H1 (cell line): ENCODE measurements around the gene GALNT13. TPM values are rescaled to one million over a fixed set of nuclear protein-coding genes. Genes with fewer than 3 reads are reported as not detected.

Experiments
- CTCF ChIA-PET: fragments of 300-600 bp; sonication (Branson Sonifier 250); formaldehyde crosslinking; loops from one replicate; lab custom pipeline; 2021; ENCODE audit not compliant: partially characterized antibody; lab: Charles Lee
- POLR2A ChIA-PET: fragments of 300-600 bp; sonication (Branson Sonifier 250); formaldehyde crosslinking; loops from one replicate; lab custom pipeline; 2021; ENCODE audit warnings: inconsistent platforms; ENCODE audit not compliant: partially characterized antibody; lab: Charles Lee
- DNase-seq, 2 experiments: peaks; one replicate each; pipeline versions ENCODE4 v3.0.0 to v3.0.0-alpha.2; 2010 to 2022; ENCODE audit warnings: low spot score in 2 of 2, low read depth in 1 of 2, mixed read lengths in 1 of 2
- FAIRE-seq: peaks from 2 replicates; lab custom pipeline; 2011; peaks lifted over from hg19 to GRCh38; lab: Jason Lieb, UNC
- H2AFZ ChIP-seq: 2 replicates; pipeline ENCODE4 v1.8.1; 2012; ENCODE audit warnings: low read length, inconsistent platforms
- H2AK5ac ChIP-seq: 2 replicates; pipeline ENCODE4 v1.6.1; 2013; ENCODE audit warnings: low read depth, low read length
- H2BK120ac ChIP-seq: replicated peaks from 2 replicates; pipeline ENCODE3; 2013; ENCODE audit warnings: low read depth, low read length, inconsistent platforms
- H2BK12ac ChIP-seq: 2 replicates; pipeline ENCODE4 v1.6.1; 2013; ENCODE audit warnings: low read depth, low read length
- H2BK15ac ChIP-seq: 2 replicates; pipeline ENCODE4 v1.6.1; 2013; ENCODE audit warnings: low read length
- H2BK20ac ChIP-seq: 2 replicates; pipeline ENCODE4 v1.6.1; 2013; ENCODE audit warnings: low read length
- H2BK5ac ChIP-seq: 2 replicates; pipeline ENCODE4 v1.6.1; 2013; ENCODE audit warnings: low read depth, low read length
- H3K14ac ChIP-seq: 2 replicates; pipeline ENCODE4 v1.6.1; 2013; ENCODE audit warnings: inconsistent platforms; ENCODE audit not compliant: insufficient read length
- H3K18ac ChIP-seq: 2 replicates; pipeline ENCODE4 v1.6.1; 2013; ENCODE audit warnings: low read length; ENCODE audit errors: extremely low read depth
- H3K23ac ChIP-seq: 2 replicates; pipeline ENCODE4 v1.6.1; 2013; ENCODE audit warnings: inconsistent platforms; ENCODE audit not compliant: insufficient read length
- H3K23me2 ChIP-seq: 2 replicates; pipeline ENCODE4 v1.6.1; 2013; ENCODE audit warnings: low read depth, low read length
- H3K27ac ChIP-seq: 2 replicates; pipeline ENCODE4 v1.6.1; 2011; ENCODE audit warnings: low read depth, low read length, inconsistent platforms
- H3K27me3 ChIP-seq, 4 experiments: replicated peaks in 1 of 4; 1 replicate in 1 of 4; 2 replicates in 3 of 4; pipeline versions ENCODE4 v1.6.1 to v1.8.1; 2011 to 2013; ENCODE audit warnings: low read length in 3 of 4, mild to moderate bottlenecking in 3 of 4, inconsistent platforms in 2 of 4, mixed read lengths in 2 of 4, moderate library complexity in 1 of 4; ENCODE audit not compliant: control insufficient read depth in 3 of 4, insufficient read depth in 3 of 4; ENCODE audit errors: extremely low read depth in 1 of 4
- H3K36me3 ChIP-seq, 4 experiments: 2 replicates each; pipeline versions ENCODE4 v1.6.1 to v1.8.1; 2011 to 2013; ENCODE audit warnings: mild to moderate bottlenecking in 4 of 4, low read length in 3 of 4, moderate library complexity in 2 of 4, control low read depth in 1 of 4, inconsistent platforms in 1 of 4; ENCODE audit not compliant: insufficient read depth in 4 of 4, control insufficient read depth in 2 of 4
- H3K4ac ChIP-seq: replicated peaks from 2 replicates; pipeline ENCODE3; 2013; ENCODE audit warnings: low read length, low read depth, mixed read lengths, inconsistent platforms; ENCODE audit not compliant: insufficient read length
- H3K4me1 ChIP-seq, 4 experiments: replicated peaks in 1 of 4; 1 replicate in 1 of 4; 2 replicates in 3 of 4; pipeline versions ENCODE4 v1.6.1 to v1.8.1; 2011 to 2013; ENCODE audit warnings: low read length in 3 of 4, inconsistent platforms in 2 of 4, mixed read lengths in 1 of 4; ENCODE audit not compliant: insufficient read depth in 4 of 4, control insufficient read depth in 3 of 4
- H3K4me2 ChIP-seq, 2 experiments: 2 replicates each; pipeline versions ENCODE4 v1.6.1 to v1.8.1; 2011 to 2013; ENCODE audit warnings: low read depth in 2 of 2, low read length in 2 of 2, control low read depth in 1 of 2, inconsistent platforms in 1 of 2, mild to moderate bottlenecking in 1 of 2; ENCODE audit not compliant: insufficient read depth in 1 of 2
- H3K4me3 ChIP-seq, 4 experiments: fragments of 200-600, 300-600 bp in 1 of 4; sonication (generic), shearing (Covaris generic), sonication (Bioruptor Twin) in 1 of 4; 2 replicates each; pipeline versions ENCODE4 v1.5.1 to v1.8.1; 2011 to 2016; ENCODE audit warnings: low read length in 4 of 4, low read depth in 3 of 4, control low read depth in 2 of 4, inconsistent platforms in 2 of 4, mild to moderate bottlenecking in 2 of 4, mixed read lengths in 1 of 4, moderate library complexity in 1 of 4; ENCODE audit not compliant: insufficient read depth in 2 of 4; ENCODE audit errors: extremely low read depth in 1 of 4
- H3K56ac ChIP-seq: replicated peaks from 2 replicates; pipeline ENCODE3; 2013; ENCODE audit warnings: low read depth, mild to moderate bottlenecking, mixed read lengths, low read length, inconsistent platforms; ENCODE audit not compliant: insufficient read length
- H3K79me1 ChIP-seq: 2 replicates; pipeline ENCODE4 v1.6.1; 2013; ENCODE audit warnings: low read depth, low read length, control low read depth
- H3K79me2 ChIP-seq, 2 experiments: 2 replicates each; pipeline versions ENCODE4 v1.6.1 to v1.8.1; 2012 to 2013; ENCODE audit warnings: low read length in 2 of 2, mild to moderate bottlenecking in 2 of 2, inconsistent platforms in 1 of 2; ENCODE audit not compliant: insufficient read depth in 2 of 2, control insufficient read depth in 1 of 2
- H3K9ac ChIP-seq, 4 experiments: replicated peaks in 1 of 4; 1 replicate in 1 of 4; 2 replicates in 3 of 4; pipeline versions ENCODE4 v1.6.1 to v1.8.1; 2011 to 2013; ENCODE audit warnings: low read depth in 3 of 4, low read length in 3 of 4, control low read depth in 2 of 4, mild to moderate bottlenecking in 2 of 4, moderate library complexity in 2 of 4, inconsistent platforms in 1 of 4; ENCODE audit errors: extremely low read depth in 1 of 4
- H3K9me3 ChIP-seq, 2 experiments: 2 replicates each; pipeline versions ENCODE4 v1.6.1 to v1.8.1; 2012 to 2013; ENCODE audit warnings: mild to moderate bottlenecking in 2 of 2, moderate library complexity in 2 of 2, control low read depth in 1 of 2, inconsistent platforms in 1 of 2, low read depth in 1 of 2, low read length in 1 of 2, mixed read lengths in 1 of 2; ENCODE audit not compliant: insufficient read depth in 2 of 2
- H4K20me1 ChIP-seq, 2 experiments: replicated peaks in 1 of 2; 2 replicates each; pipeline versions ENCODE3 to v1.8.1; 2011 to 2013; ENCODE audit warnings: inconsistent platforms in 2 of 2, low read length in 2 of 2, mild to moderate bottlenecking in 1 of 2; ENCODE audit not compliant: insufficient read depth in 2 of 2, control insufficient read depth in 1 of 2
- H4K5ac ChIP-seq: 2 replicates; pipeline ENCODE4 v1.6.1; 2013; ENCODE audit warnings: low read length, low read depth, mixed read lengths, inconsistent platforms; ENCODE audit not compliant: insufficient read length
- H4K8ac ChIP-seq: 2 replicates; pipeline ENCODE4 v1.8.0; 2013; ENCODE audit warnings: mild to moderate bottlenecking, moderate library complexity, low read length, inconsistent platforms; ENCODE audit not compliant: insufficient read depth; ENCODE audit errors: extremely low read depth
- H4K91ac ChIP-seq: replicated peaks from 2 replicates; pipeline ENCODE3; 2013; ENCODE audit warnings: low read length, mixed read lengths, inconsistent platforms; ENCODE audit not compliant: insufficient read length
- CHD2 ChIP-seq: IDR thresholded peaks from 2 replicates; pipeline ENCODE4 v1.6.1; 2012; ENCODE audit warnings: low read length, improper control_type of control experiment
- E2F6 ChIP-seq: IDR thresholded peaks from 2 replicates; pipeline ENCODE4 v1.6.1; 2012; ENCODE audit warnings: inconsistent platforms
- EGR1 ChIP-seq: IDR thresholded peaks from 2 replicates; pipeline ENCODE4 v1.6.1; 2011; ENCODE audit warnings: low read depth, low read length, borderline replicate concordance
- EP300 ChIP-seq, 2 experiments: IDR thresholded peaks; 1 replicate in 1 of 2; 2 replicates in 1 of 2; pipeline ENCODE4 v1.6.1; 2011 to 2012; ENCODE audit warnings: low read depth in 2 of 2, low read length in 2 of 2, mild to moderate bottlenecking in 2 of 2, borderline replicate concordance in 1 of 2, inconsistent platforms in 1 of 2, moderate library complexity in 1 of 2
- HDAC6 ChIP-seq: IDR thresholded peaks from one replicate; pipeline ENCODE4 v1.7.1; 2012; ENCODE audit warnings: low read depth, mild to moderate bottlenecking, inconsistent platforms, low read length, moderate library complexity
- KDM4A ChIP-seq: IDR thresholded peaks from one replicate; pipeline ENCODE4 v1.7.1; 2012; ENCODE audit warnings: low read depth, mild to moderate bottlenecking, moderate library complexity, low read length, inconsistent platforms; ENCODE audit not compliant: severe bottlenecking
- NRF1 ChIP-seq: IDR thresholded peaks from 2 replicates; pipeline ENCODE4 v1.6.1; 2011; ENCODE audit warnings: mild to moderate bottlenecking, low read depth, low read length, improper control_type of control experiment
- POLR2A ChIP-seq, 2 experiments: IDR thresholded peaks; 1 replicate in 1 of 2; 2 replicates in 1 of 2; pipeline ENCODE4 v1.6.1; 2011; ENCODE audit warnings: low read depth in 2 of 2, low read length in 2 of 2, mild to moderate bottlenecking in 2 of 2; ENCODE audit errors: control extremely low read depth in 1 of 2
- YY1 ChIP-seq: IDR thresholded peaks from 2 replicates; pipeline ENCODE4 v1.6.1; 2011; ENCODE audit warnings: low read depth, mild to moderate bottlenecking, low read length
- WGBS, 2 experiments: shearing (Covaris generic) in 1 of 2; methylation state at CpG; one replicate each; pipeline versions ENCODE4 v1.1.6 to v1.1.7; 2013 to 2015; ENCODE audit warnings: low lambda C conversion rate in 2 of 2, mixed read lengths in 2 of 2, inconsistent platforms in 1 of 2, low coverage in 1 of 2, missing lambda C conversion rate in 1 of 2; ENCODE audit not compliant: insufficient replicate concordance in 2 of 2, insufficient coverage in 1 of 2, insufficient read length in 1 of 2; ENCODE audit errors: extremely low coverage in 1 of 2, missing lambda C conversion rate in 1 of 2; 5-methylcytosine and 5-hydroxymethylcytosine counted together
- polyA plus RNA-seq, 7 experiments: library from polyadenylated mRNA; depleted of rRNA in 3 of 7; stranded (reverse) in 5 of 7; unstranded in 2 of 7; fragments of >200 nt in 5 of 7; fragments of 200-250 nt in 2 of 7; gene quantifications; 1 replicate in 5 of 7; 2 replicates in 1 of 7; 4 replicates in 1 of 7; pipeline versions ENCODE4 v1.2.1 to v1.2.3, GENCODE V29; 2011 to 2013; ENCODE audit warnings: missing spikeins in 2 of 7, mixed read lengths in 2 of 7
- total RNA-seq: library from RNA; stranded (reverse); fragmentation: NEBNext Ultra II Directional; extraction: Animal tissue kit (Norgen Biotek cat#: 25700); gene quantifications from 2 replicates; pipeline ENCODE4 v1.2.1, GENCODE V29; 2021
- TF ChIP-seq, protein P1 (sequence below): IDR thresholded peaks from 2 replicates; pipeline ENCODE4 v1.6.1; 2012; ENCODE audit warnings: inconsistent platforms
- TF ChIP-seq, protein P2 (sequence below): IDR thresholded peaks from 2 replicates; pipeline ENCODE4 v1.6.1; 2011; ENCODE audit warnings: low read depth, mild to moderate bottlenecking, low read length; ENCODE audit not compliant: insufficient read depth
- TF ChIP-seq, protein P3 (sequence below): IDR thresholded peaks from 2 replicates; pipeline ENCODE4 v1.6.1; 2012; ENCODE audit warnings: low read length, inconsistent platforms

The GALNT13 gene
- total and polyA plus RNA-seq, 2 of the 8 experiments (the other 6 are each of a cell fraction or from before 2014, with no cell fraction given) = 3.2 to 9.6 TPM

GRCh38 chr2:154187948-154188347, 316.2 kb downstream of the GALNT13 start:
- no peak overlapping the region for H2BK15ac ChIP-seq
- no peak overlapping the region for H3K56ac ChIP-seq
- H2BK20ac ChIP-seq = no peak overlapping the region
- 88% methylated on average over 2 of the region's 2 CpGs; no CpG with 5 or more reads in 1 of the 2 experiments for WGBS, 2 experiments
- DNase-seq (no peak), FAIRE-seq (no peak)
- H3K14ac ChIP-seq = no peak overlapping the region
- no peaks in the 10 kb centered on the region for H3K9me3 ChIP-seq
- no peak overlapping the region for H2BK5ac ChIP-seq
- no peaks in the 10 kb centered on the region for H3K36me3 ChIP-seq
- H2BK120ac ChIP-seq = no peak overlapping the region
- no peak overlapping the region for H3K4me3 ChIP-seq
- H3K18ac ChIP-seq = no peak overlapping the region
- no peak overlapping the region for H2BK12ac ChIP-seq
- H3K4ac ChIP-seq = no peak overlapping the region
- H4K8ac ChIP-seq = no peak overlapping the region
- H4K91ac ChIP-seq = no peak overlapping the region
- no peak overlapping the region for H4K5ac ChIP-seq
- no peaks in the 10 kb centered on the region for H3K79me2 ChIP-seq
- no peak overlapping the region for H3K27ac ChIP-seq
- no peaks in the 10 kb centered on the region for H3K23me2 ChIP-seq
- no peaks in the 10 kb centered on the region for H3K79me1 ChIP-seq
- no peak overlapping the region for H2AFZ ChIP-seq
- ChIA-PET POLR2A (no interaction called here), CTCF (no interaction called here)
- no peak overlapping the region for H3K23ac ChIP-seq
- no peak overlapping the region for H2AK5ac ChIP-seq
- no peaks in the 10 kb centered on the region for H4K20me1 ChIP-seq
- H3K27me3 ChIP-seq = no peaks in the 10 kb centered on the region
- H3K9ac ChIP-seq = no peak overlapping the region
- no peak overlapping the region for H3K4me2 ChIP-seq
- H3K4me1 ChIP-seq = peaks cover 0 to 2% (median 0%) of the 10 kb centered on the region in 4 experiments; a peak in 2 of 7 replicates
- TF ChIP-seq EP300 (IDR thresholded peaks at IDR 0.05; ENCODE audit: borderline replicate concordance in 1 of 2, low read depth in 2 of 2, low read length in 2 of 2) (no peak), EGR1 (no peak), E2F6 (no peak), YY1 (no peak), POLR2A (IDR thresholded peaks at IDR 0.05; ENCODE audit: control extremely low read depth in 1 of 2, low read depth in 2 of 2, low read length in 2 of 2) (no peak), HDAC6 (no peak), NRF1 (no peak), CHD2 (no peak), KDM4A (no peak)
- TF ChIP-seq, protein P1, sequence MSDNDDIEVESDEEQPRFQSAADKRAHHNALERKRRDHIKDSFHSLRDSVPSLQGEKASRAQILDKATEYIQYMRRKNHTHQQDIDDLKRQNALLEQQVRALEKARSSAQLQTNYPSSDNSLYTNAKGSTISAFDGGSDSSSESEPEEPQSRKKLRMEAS = no peak
- TF ChIP-seq, protein P2, sequence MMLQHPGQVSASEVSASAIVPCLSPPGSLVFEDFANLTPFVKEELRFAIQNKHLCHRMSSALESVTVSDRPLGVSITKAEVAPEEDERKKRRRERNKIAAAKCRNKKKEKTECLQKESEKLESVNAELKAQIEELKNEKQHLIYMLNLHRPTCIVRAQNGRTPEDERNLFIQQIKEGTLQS = no peak
- TF ChIP-seq, protein P3, sequence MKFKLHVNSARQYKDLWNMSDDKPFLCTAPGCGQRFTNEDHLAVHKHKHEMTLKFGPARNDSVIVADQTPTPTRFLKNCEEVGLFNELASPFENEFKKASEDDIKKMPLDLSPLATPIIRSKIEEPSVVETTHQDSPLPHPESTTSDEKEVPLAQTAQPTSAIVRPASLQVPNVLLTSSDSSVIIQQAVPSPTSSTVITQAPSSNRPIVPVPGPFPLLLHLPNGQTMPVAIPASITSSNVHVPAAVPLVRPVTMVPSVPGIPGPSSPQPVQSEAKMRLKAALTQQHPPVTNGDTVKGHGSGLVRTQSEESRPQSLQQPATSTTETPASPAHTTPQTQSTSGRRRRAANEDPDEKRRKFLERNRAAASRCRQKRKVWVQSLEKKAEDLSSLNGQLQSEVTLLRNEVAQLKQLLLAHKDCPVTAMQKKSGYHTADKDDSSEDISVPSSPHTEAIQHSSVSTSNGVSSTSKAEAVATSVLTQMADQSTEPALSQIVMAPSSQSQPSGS = no peak
